Measurements from ENCODE around the gene TFEC.
A peak's percentile ranks its signal among the peaks of the same experiment; 100 is the strongest.
"Not testable (repeated sequence)": the region's sequence is repeated elsewhere in the genome, so short reads cannot be mapped to it uniquely, and the experiment has no call there.

Gene TFEC

DNA sequence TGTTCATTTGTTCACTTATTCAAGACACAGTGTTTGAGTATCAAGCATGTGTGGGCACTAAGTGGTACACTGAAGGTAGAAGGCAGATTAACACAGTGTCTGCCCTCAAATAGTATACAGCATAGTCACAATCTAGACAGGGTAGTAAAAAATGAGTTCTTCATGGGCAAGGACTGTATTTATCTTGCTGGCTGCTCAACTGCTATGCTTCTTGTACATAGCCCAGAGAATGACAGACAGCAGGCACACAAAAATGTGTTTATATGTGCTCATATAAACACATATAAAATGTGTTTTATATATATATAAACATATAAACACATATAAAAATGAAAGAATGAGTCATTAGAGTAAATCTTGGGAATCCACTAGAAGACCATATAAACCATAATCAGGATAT, 43.1 kb downstream of the TFEC start:
- DNase-seq: no peak

DNA sequence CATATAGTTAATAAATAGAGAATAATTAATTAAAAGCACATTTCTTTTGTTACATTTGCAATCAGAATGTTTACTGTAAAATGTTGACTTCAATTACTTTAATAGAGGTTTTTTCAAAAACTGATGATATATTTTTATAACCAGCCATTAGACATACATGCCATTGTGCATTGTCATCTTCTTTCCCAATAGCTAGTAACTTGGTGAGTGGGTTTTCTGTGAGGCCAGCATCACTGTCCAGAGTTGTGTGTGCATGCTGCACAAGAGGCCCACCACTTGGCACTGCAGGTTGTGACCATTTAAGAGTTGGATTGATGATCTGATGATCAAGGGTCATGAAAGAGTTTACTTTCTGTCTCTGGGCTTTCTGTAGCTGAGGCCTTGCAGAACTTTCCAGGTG, 46.5 kb downstream of the TFEC start:
- DNase-seq: no peak

DNA sequence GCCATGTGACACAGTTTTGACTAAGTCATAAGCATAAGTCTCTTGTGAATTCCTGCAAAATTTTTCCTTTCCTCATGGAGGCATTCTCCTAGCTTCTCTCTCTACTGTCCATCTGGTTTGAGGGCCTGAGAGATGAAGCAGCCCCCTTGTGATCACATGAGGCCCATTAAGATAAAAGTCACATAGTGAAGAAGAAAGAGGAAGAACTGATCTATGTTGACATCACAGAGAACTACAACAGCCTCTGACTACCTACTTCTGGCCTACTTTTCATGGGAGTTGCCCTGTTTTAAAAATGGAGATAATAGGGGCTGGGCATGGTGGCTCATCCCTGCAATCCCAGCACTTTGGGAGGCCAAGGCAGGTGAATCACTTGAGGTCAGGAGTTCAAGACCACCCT, 50.4 kb downstream of the TFEC start:
- DNase-seq: no peak

DNA sequence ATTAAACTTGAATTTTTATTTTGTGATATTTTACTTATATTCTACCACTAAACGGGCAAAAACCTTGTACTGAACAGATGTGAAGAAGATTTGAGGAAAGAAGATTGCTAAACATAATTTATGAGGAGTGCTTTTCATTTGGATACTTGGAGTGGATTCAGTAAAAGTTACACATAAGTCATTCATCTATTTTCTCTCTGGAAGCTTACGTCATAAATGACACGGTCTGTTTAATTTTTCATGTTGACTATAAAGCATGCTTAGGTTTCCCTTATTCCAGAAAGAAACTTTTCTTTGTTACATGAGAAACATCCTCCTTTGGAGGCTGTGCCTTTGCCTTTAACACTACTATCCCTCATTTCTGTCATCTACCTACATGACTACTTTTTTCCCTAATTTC, 53.9 kb downstream of the TFEC start:
- no peak for DNase-seq

DNA sequence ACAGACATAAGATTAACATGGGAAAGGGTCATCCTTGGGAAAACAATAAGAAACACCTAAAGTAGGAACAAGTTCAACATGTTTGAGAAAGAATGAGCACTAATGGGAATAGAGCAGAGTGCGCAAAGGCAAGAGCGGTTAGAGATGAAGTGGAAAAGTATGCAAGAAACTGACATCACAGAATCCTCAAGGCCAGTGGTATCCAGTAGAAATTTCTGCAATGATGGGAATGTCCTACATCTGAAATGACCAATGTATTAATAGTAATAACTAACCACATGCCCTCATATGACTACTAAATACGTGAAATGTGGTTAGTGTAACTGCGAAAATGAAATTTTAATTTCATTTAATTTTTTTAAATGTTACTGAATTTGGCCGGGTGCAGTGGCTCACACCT, 54.8 kb downstream of the TFEC start:
- DNase-seq: no peak

DNA sequence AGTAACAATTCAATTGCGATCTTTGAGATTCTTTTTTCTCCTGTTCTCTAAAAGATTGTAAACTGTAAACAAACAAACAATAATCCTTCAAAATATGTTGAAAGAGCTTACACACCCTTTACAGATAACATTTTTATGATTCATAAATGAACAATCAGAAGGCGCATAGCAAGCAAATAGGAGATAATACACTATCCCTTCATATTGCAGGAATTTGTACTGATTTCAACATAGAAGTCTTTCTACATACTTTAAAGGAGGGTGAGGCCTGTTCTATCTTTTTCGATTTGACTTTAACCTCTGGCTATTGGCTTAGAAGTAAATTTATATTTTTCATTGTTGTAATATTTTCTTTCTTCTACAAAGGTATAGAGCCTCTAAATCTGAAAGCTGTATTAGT, 57.2 kb downstream of the TFEC start:
- DNase-seq: no peak

DNA sequence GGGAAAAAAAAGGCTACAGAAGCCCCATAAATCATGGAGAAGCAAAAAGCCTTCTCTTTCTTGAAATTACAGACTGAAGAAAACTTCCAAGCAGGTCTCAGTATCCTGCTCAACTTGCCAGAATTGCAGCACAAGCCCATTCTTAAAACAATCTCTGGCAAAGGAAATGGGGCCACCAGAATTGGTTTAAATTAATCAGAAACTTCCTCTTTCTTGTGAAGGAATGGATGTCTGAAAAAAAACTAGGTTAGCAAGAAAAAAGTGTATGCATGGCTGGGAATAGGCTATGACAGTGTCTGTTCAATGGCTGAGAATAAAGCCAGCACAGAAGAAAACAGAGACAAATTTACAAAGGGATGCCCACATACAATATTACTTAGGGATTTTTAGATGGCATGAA, 59.1 kb downstream of the TFEC start:
- no peak for DNase-seq

DNA sequence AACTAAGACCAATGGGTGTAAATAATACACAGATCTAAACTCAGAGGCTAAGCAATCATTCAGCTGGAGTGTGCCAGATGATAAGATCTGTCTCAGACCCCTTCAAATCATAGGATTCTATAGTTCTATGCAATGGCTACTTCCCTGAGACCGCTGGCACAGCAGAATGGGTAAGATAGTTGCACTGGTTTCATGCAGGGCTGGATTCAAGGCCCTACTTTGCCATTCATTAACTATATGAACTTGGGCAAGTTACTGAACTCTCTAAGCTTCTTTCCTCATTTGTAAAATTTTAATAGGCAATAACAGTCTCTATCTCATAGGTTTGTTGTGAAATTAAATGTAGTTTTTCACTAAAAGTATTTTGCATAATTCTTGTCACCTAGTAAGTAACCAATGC, 62.0 kb downstream of the TFEC start:
- DNase-seq: no peak

DNA sequence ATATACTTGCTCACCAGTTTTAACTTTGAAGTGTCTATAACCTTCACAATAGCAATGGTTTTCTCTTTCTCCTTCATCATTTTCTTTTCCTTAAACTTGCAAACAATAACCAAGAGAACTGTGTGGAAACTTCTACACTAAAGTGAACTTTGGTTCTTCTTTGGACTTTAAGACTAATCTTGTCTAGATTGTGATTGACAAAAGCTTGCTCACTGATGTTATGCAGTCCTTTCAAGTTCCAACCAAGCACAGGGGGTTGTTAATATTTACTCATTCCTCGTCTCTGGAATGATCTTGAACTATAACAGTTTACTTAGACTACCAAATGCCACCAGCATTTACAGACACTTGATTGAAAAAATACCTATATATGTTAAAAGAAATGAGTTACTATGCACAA, 62.4 kb downstream of the TFEC start:
- no peak for DNase-seq

DNA sequence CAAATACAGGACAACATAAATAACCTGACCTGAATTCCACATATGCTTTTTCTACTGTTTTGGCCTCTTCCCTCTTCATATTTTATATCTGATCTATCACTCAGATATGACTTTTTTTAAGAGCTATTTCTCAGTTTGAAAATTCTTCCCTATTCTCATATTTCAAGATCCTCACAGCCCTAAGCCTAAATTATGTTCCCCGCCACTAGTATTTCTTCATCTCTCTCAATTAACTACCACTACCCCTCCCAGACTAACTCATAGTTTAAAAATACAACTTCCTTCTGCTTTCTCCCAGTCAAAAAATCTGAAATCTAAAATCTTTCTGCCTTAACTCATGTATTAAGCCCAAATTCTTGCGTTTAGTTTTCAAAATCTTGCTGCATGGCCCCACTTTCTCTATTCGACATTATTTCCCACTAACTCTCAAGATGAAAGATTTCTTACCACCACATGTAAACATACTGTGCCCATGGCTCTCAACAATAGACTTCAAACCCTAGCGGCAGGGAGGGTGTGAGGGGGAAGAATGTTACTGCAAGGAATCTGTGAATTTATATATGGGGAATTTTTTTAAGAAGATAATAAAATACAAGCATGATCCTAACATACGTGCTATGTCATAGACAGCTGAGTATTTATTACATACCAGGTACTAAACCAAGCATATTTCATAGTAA, 64.6 kb downstream of the TFEC start:
- no peak for DNase-seq

DNA sequence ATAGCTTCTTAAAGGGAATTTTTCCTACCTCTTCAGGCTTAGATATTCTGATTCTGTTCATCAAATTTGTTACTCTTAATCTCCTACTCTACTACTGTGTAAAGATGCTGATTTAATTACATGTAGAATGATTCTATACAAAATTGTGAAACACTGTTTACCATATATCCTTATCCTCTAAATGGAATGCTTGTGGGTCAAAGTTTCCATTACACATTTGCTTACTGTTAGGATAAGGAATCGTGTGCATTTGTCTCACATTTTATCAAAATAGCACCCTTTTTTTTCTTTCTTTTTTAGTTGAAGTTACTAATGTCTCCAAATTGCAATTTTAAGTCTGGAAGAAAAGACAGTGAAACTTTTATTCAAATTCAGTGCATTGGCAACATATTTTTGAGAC, 65.3 kb downstream of the TFEC start:
- DNase-seq: no peak

DNA sequence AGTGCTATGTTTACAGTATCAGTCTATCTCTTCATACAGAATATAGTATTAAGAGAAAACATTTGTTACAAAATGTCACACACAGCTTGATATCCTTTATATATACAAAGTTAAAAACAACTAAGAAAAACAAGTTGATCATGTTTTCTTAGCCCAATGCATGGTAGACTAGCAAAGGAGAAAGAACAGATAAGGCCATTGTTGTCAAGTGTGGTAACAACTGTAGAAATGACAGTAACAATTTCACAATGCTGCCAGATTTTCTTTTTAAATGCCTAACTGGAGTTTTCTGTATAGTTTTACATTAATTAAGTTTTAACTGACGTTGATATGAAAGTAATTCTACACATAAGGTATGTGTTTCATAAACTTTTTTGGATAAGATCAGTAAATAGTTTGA, 65.8 kb downstream of the TFEC start:
- no peak for DNase-seq

DNA sequence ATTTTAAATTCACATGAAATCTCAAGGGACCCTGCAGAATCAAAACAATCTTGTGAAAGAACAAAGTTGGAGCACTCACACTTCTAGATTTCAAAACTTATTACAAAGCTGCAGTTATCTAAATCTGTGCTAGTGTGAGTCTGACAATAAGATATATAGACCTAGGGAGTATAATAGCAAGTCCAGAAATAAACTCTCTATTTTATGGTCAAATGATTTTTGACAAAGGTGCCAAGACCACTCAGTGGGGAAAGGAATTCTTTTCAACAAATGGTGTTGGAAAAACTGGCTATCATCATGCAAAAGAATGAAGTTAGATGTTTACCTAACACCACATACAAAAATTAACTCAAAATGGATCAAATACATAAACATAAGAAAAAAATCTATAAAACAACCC, 68.2 kb downstream of the TFEC start:
- no peak for DNase-seq

DNA sequence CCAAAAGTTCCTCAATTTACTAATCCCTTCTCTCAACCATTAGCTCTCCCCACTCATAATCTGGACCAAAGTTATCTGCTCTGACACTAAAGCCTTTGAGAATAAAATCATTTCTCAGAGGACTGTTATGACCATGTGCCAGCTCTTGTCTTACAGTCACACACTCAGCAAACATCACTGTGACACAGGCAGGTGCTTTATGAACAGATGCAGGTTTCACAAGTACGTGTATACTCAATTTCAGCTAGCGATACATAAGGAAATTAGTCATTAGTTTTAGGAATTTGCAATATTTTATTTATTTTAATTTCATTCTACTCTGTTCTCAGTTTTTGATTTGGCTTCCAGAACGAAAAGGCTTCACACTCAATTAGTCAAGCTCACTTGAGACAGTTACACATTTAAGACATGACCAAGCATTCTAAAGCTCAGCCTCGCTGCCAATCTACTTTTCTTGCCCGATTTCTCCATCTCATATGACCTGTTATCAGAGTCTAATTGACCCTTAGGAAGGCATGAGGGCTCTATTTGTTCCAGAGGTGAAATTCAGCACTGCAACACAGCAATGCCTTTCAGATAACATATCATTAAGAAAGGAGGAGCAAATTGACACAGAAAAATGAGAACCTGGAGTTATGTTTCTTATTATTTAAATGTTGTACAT, 76.8 kb downstream of the TFEC start:
- no peak for DNase-seq

DNA sequence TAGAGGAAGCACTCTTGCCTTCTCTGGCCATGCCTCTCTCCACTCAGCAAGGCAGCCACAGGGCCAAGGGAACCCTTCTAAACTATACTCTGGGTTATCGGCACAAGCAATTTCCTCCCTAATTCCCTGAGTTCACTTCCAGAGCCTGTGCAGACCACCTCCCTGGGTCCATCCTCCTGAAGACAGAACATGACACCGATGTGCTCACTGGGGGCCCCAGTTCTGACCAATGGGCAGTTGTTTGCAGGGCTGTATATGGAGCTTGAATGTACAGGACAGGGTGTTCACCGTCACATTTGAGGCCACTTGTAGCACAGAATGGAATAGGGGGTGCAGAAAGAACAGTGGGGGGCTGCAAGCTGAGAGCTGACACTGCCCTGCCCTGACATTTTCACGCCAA, 77.7 kb downstream of the TFEC start:
- no peak for DNase-seq

DNA sequence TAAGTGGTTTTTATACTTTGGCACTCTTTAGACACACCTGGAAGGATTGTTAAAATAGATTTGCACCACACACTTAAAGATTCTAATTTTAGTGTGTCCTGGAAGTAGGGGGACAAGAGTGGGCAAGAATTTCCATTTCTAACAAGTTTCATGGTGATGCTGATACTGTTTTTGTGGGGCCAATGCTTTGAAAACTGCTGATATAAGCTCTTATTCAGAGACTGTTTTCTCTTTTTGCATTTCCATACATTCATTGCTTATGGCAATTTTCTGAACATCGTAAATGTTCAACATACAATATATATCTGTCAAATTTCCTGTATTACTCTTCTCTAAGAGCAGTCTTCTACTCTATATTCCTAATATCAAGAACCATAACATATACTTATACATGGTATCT, 79.0 kb downstream of the TFEC start:
- no peak for DNase-seq

DNA sequence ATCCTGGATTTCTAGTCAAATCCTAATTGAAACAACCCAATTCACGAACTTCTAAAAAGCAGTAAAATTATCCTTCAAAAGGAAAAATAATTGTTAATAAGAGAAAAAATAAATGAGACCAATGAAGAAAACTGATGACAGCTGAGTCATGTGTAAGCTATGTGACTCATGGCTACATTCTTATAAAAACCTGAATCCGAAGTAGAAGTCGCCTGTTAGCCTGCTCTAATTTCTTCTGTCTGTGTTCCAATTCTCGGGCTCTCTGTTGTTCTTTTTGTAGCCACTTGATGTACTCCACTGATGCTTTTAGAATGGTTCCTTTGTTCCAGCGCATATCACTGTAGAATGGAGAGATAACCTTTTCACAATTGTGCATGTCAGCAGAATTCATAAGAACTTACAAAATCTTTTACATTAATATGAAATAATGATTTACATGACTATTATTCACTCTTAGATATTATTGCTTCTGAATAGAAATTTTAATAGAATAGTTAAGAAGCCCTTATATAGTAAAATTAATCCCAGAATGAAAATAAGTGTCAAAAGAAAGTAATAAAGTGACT, 88.8 kb downstream of the TFEC start:
- no peak for DNase-seq

DNA sequence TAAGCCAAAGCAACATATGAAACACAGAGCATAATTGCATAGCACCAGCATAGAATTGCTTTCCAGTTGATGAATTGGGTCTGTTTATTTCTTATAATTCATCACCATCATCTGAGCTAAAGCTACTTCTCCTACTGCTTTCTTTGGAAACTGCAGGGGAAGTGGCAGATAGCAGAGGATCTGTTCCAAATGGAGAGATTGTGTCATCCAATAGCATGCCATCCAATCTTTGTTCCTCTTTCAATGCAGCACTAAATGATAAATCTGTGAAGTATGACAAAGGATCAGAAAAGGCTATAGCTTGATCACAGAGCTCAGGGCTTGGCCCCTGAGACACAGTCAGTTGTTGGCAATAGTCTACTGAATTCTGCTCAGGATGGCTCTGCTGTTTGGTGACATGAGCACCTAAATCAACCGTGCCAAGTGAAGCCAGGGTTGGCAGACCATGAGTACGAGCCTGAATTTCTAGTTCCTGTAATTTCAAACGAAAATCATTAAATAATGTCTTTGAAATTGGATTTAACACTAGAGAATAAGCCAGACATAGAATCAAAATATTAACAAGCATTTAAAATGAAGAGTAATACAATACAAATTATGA, 90.0 kb downstream of the TFEC start:
- DNase-seq: no peak

DNA sequence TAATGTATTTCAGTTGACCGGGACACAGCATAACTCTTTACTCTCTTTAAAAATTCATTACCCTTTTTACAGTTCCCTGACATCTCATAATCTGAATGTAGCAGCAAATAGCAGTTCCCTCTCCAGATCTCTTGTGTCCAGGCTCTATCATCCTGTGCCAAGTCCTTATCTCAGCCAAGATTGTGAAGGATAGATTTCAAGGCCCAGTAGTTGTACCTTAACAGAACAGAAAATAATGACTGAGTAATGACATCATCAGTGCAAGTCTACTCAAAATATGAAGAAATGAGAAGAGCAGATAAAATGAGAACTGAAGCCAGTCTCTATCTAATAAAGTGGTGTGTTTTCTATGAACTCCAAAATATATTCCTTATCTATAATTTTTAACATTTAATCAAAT, 92.6 kb downstream of the TFEC start:
- no peak for DNase-seq

DNA sequence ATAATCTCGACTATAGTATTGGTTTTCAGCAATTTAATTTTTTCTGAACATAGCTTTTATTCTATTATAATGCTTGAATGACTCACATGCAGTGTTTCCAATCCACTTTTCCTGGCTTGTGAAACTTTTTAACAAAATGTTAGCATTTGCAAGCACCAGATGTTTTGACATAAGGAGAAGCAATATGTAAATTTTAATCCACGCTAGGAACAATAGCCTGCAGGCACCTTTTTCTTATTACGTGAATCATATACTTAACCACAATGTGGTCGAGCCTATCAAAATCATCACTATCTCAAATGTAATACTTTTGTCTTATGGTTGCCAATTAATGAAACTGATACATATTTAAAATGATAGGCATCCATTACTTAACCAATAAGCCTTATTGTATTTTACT, 97.1 kb downstream of the TFEC start:
- no peak for DNase-seq

DNA sequence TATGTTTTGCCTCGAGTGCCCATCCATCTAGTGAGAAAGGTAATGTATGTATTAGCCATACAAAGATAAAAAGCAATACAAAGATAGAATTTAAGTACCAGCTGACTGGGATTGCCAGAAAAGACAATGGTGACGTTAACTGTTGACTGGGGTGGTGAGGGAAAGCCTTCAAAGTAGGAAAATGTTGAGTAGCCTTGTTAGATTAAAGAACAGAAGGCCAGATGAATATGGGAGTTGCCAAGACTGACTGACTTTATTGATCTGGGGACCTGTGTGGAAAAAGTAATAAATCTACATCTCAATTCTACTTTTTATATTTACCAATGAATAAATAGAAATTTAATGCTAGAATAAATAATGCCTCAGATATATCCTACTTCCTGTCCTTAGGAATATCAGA, 97.7 kb downstream of the TFEC start:
- DNase-seq: no peak

DNA sequence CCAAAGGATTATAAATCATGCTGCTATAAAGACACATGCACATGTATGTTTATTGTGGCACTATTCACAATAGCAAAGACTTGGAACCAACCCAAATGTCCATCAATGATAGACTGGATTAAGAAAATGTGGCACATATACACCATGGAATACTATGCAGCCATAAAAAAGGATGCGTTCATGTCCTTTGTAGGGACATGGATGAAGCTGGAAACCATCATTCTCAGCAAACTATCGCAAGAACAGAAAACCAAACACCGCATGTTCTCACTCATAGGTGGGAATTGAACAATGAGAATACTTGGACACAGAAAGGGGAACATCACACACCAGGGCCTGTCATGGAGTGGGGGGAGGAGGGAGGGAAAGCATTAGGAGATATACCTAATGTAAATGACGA, 100.4 kb downstream of the TFEC start:
- not testable (repeated sequence) for DNase-seq

DNA sequence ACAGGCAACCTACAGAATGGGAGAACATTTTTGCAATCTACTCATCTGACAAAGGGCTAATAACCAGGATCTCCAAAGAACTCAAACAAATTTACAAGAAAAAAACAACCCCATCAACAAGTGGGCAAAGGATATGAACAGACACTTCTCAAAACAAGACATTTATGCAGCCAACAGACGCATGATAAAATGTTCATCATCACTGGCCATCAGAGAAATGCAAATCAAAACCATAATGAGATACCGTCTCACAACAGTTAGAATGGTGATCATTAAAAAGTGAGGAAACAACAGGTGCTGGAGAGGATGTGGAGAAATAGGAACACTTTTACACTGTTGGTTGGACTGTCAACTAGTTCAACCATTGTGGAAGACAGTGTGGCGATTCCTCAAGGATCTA, 100.8 kb downstream of the TFEC start:
- DNase-seq: not testable (repeated sequence)

DNA sequence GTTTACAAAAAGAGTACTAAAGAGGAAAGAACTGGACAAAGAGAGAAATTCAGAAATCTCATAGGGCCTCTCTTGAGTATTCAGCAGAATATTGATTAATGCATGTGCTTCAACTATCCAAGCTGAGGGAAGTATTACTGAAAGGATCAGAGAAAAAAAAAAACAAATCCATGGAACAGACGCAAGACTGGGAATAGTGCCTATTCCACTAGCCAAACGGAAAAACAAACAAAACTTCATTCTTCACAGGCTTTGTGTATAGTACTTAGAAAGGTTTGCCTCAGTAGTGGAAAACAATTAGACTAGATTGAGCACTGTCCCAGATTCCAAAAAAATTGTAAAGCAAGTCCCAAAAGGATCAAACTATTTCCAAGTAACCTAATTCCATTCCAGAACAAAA, 106.2 kb downstream of the TFEC start:
- DNase-seq: peak; percentile 33

DNA sequence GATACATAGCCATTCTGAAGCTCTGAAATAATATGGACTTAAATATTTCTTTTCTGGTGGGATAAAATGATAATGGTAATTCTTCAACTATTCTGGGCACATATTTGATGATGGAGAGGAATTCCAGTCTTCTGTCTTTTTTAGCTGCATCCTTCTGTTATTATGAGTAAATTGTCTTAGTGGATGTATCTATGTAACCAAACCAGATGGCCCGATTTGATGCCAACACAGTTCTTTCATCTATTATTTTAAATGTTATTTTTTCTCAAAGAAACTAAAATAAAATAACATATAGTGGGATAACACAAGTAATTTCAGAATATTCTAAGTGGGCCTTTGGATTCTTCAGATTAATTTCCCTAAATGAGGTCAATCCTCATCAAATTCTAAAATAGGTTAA, 110.2 kb downstream of the TFEC start:
- no peak for DNase-seq
